GM19193 (cell line): ENCODE results near the gene PDZRN4.

Source experiments
- POLR2A ChIP-seq: IDR thresholded peaks from 4 replicates; pipeline ENCODE4 v1.6.1; 2011; ENCODE audit not compliant: insufficient read depth, insufficient read length; ENCODE audit errors: extremely low read depth

The PDZRN4 gene

DNA sequence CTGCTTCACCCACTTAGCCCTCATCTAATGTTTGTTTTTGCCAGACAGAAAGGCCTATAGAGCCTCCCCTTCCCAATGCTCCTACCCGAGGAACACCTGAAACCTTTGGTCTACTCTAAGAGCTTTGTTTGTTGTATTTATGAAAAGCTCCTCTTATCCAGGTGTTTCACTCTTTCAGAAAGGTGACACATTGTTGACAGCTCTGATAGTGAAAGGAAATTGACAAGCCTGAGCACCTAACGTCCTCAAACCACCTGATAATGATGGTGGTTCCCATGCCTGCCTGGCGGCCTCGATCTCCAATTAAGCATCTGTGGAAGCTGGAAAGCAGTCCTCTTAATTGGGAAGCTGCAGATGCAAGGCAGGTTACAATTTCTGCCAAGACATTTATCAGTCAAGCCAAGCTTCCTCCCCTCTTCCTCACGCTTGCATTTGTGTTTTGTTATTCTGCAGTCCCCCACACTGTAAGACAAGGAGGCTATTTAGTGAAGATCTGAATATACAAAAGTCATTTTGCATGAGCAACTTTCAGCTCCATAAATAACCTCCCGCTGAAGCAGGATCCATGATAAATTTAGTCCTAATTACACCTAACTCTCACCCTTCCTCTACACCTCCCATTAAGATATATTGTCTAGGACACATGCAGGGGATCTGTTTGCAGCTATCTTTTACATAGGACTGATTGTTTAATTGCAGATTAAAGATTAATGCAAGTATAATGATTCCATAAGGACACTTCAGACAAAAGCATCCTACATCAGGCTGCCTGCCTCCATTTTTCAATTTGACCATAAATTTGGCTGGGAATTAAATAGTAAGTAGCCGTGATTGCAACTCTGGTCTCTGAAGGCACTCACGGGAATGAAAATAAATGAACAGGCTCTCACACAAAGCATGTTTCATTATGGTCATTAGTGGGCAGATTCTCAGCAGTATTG lies 288.6 kb downstream of the PDZRN4 start:
- TF ChIP-seq POLR2A, result no peak

DNA sequence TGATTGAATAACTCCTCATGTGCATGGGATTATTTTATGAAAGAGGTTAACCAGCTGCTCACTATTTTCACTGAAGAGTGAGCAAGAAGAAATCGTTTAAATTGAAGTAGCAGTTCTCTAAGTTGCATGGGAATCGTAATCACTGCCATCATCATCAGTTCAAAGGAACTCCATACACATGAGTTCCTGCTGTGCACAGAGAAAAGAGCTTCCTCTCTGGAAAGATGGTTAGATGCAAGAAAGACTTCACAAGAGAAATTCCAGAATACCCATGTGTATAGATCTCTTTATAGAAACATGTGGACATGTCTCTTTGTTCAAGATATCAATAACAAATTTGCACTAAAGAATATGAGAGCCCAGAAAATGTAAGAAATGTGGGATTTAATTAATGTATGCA lies 291.3 kb downstream of the PDZRN4 start:
- TF ChIP-seq POLR2A, result no peak

DNA sequence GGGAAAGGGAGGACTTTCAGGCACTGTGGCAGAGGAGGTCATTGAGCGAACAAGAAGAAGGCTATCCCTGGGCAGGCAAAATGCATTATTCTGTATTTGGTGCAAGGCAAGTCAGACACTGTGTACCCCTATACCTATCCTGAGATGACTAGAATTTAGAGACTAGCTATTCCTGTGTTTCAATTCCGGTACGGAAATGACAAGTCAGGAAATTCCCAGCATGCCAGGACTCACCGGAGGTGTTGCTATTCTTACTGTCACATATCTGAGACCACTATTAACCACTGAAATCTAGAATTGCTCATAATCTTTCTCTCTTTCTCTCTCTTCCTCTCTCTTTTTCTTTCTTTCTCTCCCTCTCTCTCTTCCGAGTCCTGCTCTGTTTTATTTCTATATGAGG lies 297.1 kb downstream of the PDZRN4 start:
- TF ChIP-seq POLR2A, result no peak

DNA sequence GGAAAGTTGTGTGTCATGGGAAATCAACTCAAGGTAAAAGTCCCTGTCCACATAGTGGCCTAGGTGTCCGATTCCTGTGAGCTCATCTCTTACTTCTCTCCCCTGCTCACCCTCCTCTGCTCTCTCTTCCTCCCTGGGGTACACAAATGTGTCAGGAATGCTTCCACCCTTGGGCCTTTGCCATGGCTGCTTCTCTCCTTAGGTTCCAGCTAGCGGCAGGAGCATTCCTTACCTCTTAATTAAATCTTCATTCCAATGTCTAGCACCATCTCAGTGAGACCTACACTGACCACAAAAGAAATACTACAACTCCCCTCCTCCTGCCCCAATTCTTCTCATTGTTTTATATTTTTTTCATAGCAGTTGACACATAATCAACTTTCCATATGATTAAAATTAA lies 298.6 kb downstream of the PDZRN4 start:
- TF ChIP-seq POLR2A, result no peak

DNA sequence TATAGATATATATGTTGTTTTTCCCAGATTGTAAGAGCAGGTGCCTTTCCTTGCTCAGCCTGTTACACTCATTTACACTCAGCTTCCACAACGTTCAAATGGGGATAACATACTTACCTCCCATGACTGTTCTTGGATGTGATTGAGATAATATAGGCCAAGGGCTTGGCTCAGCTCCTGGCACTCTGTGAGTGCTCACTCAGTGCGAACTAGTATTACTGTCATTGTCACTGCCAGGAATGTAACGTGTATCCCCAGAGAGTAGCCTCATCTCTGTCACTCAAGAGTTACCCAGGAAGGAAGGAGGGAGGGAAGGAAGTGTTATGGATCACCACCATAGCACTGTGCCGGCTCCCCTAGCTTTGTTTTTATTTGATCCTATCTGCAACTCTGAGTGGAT lies 307.9 kb downstream of the PDZRN4 start:
- TF ChIP-seq POLR2A, result no peak

DNA sequence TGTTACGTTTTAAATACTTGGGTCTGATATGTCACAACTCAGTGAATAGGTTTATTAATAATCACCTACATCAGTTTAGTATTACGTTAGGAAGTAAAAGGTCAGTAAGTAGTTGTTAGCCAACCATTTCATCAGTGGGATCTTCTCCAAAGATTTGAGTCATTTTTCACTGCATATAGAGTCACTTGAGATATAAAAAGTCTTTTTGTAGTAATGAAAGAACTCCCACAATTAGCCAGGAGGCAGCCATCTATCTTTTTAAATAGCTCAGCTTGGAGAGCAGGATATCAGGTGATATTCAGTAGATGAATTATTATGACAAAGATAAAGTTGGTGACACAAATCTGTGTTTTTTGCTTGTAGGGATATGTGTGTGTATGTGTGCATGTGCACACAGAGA lies 309.3 kb downstream of the PDZRN4 start:
- TF ChIP-seq POLR2A, result no peak

DNA sequence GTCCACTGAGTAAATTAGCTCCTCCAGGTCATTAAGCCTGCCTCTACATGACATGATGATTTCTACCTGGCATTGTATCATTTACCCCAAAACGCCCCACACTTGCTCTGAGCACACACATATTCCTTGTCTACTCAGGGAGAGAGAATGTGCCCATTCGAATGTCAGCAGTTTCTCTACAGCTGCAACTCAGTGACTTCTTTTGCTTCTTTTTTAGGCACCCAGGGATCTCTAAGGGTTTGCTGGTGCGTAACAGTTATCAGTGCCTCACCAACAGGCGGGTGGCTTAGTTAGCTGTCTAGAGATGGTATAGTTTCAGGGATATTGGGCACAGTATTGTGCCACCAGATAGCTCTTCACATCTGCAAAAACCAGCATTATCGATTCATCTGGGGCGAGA lies 316.9 kb downstream of the PDZRN4 start:
- no peak for TF ChIP-seq POLR2A

DNA sequence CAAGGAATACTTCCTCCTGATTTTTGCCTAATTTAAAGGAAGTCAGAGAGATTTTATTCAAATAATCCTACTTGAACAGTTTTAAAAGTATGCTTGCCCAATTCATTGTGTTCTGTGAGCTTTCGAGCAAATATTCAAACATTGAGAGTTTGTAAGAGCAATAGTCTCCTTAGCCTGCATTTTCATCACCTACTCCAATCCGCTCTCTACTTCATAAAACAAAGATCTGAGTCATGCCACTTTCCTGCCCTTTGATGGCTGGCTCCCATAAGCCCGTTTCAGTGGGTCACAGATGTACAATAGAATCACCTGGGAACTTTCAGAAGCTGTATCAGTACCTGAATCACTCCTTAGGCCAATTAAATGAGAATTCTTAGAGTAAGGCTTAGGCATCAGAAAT lies 319.2 kb downstream of the PDZRN4 start:
- no peak for TF ChIP-seq POLR2A

DNA sequence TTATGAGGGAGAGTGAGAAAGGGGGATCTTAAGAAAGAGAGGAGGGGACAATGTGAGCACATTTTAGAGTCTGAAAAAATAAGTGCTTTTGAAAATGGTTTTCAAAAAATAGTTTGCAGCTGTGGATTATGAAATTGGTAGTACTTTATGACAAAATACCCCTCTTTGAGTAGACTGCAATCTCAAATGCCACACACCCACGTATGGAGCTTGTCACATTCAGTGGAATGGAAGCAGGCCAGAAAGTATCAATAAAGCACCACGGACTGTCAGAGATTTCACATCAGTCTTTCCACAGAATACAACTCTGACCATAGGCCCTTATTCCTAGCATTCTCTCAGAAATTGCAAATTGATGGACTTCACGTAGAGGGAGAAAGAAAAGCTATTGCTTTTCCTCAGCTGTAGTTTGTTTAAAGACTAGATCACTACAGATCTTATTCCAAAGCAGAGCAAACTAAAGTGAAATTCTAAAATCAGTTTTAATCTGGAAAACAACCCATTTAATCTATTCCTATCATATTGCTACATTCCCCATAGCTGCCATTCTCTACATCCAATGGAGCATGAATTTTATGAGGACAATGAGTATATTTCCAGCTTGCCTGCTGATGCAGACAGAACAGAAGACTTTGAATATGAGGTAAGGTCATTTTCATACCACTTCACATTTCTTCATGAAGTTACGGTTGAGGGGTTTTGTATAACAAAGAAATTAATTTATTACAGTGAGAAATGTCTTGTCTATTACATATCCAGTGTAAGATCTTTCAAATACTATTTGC lies 321.3 kb downstream of the PDZRN4 start:
- no peak for TF ChIP-seq POLR2A

DNA sequence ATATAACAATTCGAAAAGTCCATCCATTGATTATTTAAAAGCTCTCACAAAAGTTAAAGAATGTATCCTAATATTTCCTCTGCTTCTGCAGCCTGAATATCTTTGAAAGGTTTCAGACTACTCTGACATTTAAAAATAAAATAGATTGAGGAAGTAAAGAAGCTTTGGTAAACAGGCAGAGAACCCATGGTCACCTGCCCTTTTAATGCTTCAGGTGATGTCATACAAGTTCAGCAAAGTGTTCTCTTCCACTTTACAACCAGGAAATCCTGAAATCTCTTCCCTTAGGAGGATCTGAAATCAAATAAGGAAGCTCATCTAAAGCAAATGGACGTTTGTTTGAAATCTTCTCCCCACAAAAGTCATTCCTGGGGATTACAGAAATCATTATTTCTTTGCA lies 322.4 kb downstream of the PDZRN4 start:
- TF ChIP-seq POLR2A, result no peak

DNA sequence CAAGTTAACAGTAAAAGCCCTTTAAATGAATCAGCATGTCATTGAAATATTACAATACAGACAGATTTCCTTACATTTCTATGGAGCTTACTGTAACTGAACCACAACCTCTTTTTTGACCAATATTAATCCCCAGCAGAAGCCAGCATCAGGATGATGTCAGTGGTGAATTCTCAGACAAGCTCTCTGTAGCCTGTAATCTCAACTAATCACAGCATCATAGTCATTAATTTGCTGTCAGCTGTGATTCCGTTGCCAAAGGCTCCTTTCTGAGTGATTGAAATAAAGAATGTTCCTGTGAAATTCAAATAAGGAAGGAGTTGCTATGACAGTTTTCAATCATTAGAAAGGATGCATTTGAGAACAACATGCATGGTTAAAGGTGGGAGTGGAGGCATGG lies 323.1 kb downstream of the PDZRN4 start:
- TF ChIP-seq POLR2A, result no peak

DNA sequence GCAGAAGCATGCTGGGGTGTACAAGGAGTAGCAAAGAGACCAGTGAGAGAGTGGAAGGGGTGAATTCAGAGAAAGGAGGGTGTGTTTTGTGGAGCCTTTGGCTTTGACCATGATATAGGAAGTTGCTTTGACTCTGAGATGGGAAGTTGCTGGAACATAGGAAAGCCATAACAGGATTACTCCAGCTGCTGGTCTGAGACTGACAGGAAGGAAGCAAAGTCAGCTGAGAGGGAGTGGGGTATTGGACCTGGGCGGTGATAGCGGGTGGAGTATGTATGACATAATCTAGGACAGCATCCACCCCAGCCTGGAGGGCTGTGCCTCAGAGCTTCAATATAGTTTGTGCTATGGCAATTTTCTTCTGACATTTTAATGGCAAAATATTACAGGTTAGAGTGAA lies 324.4 kb downstream of the PDZRN4 start:
- no peak for TF ChIP-seq POLR2A

DNA sequence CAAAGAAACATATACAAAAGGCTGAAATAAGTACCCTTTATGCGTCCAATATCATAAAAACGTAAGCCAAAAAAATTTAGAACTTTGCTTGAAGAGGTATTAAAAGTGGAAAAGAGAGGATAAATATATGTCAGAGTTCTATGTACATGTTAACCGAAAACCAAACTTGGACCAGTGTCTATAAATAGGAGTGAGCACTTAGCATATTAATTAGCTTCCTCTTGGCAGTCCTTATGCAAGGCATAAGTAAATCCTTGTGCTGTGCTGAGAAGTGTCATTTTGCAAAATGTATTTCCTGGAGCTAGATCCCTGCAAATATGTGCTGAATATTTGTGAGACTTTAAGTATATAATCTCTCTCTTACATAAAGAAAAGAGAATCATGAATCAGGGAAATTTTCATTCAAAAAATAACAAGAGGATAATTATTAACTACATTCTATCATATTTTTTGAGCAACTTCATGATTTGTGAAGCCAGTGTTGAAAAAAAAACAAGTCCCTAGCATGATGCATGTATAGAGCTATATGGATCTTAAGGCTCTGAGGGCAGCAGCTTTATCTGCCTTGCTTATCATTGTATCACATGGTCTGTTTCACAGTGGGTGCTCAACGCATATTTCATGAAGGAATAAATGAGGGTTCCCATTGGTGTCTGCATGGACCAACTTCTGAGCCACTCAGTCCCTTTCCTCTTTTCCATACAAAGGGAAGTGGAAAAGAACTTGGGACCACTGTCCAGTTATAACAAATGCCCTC lies 326.1 kb downstream of the PDZRN4 start:
- no peak for TF ChIP-seq POLR2A

DNA sequence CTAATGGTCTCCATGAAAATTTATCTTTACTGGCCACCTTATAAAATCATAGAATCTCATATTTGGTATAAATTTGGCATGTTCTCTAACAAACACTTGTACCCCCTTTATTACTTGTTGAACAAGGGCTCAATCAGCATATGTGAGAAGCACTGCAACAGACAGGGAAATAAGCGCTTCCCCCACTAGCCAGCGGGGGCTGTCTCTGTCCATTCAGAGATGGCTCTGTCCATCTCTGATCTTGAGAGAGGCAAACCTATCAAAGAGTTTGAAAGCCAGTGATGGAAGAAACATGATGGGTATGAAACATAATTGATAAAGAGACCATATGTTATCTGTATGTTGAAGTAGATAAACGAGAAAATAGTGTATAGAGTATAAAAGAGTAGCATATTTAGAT lies 326.8 kb downstream of the PDZRN4 start:
- no peak for TF ChIP-seq POLR2A

DNA sequence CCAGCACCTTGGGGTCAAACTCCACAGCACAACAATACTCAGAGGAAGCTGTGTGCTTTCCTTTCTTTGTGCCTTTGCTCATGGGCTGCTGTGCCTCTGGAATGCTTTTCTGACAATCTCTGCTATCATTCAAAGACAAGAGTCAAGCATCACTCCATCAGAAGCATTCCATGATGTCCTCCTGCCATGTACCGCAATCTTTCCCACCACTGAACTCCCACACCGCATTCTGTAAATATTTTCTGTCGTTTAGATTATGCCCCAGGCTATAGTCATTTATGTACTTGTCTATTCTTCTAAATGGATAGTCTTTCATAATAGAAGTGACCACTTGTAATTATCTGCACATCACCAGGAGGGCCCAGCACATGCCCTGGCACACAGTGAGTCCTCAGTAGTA lies 327.8 kb downstream of the PDZRN4 start:
- no peak for TF ChIP-seq POLR2A
